Left renal pelvis (tissue), 4 donors: ENCODE results near the gene UTP14C. TPM values are rescaled to one million over a fixed set of nuclear protein-coding genes. Genes with fewer than 3 reads are reported as not detected.
"Not testable (repeated sequence)": the region's sequence is repeated elsewhere in the genome, so short reads cannot be mapped to it uniquely, and the experiment has no call there.

Experiments
- DNase-seq, 4 donors: peaks; one replicate each; pipeline ENCODE4 v3.0.0-alpha.2; 2013; ENCODE audit warnings: low read depth in 4 of 4, low spot score in 3 of 4
- polyA plus RNA-seq, 4 donors: library from polyadenylated mRNA; unstranded; fragments of 120-200 nt; gene quantifications; one replicate each; pipeline ENCODE4 v1.2.1, GENCODE V29; 2013; ENCODE audit not compliant: insufficient read length in 4 of 4

UTP14C gene
- polyA plus RNA-seq, 4 donors = 31.1 to 36.2 (median 33.6) TPM

- no peak for DNase-seq
Measured at GRCh38 chr13:52001120-52001731, 23.3 kb upstream of the UTP14C start.

GRCh38 chr13:52002361-52002760 is 22.1 kb upstream of the UTP14C start:
- no peak for DNase-seq

- no peak for DNase-seq
Measured at GRCh38 chr13:52003541-52003940, 20.9 kb upstream of the UTP14C start.

GRCh38 chr13:52004511-52005170 is 19.9 kb upstream of the UTP14C start:
- DNase-seq = no peak

GRCh38 chr13:52005841-52006522 is 18.5 kb upstream of the UTP14C start:
- DNase-seq = no peak

- no peak for DNase-seq
Measured at GRCh38 chr13:52006523-52007245, 17.8 kb upstream of the UTP14C start.

GRCh38 chr13:52009946-52010345 is 14.5 kb upstream of the UTP14C start:
- no peak for DNase-seq

- no peak for DNase-seq
Measured at GRCh38 chr13:52010890-52011631, 13.4 kb upstream of the UTP14C start, which contains the start of gene ATP7B. TSS of gene ATP7B (minus strand) at chr13:52011450. CDS start at chr13:52011337, 113 bp downstream.

GRCh38 chr13:52011632-52012511 is 12.6 kb upstream of the UTP14C start, which contains the start of gene ALG11:
TSS of gene ALG11 (plus strand) at chr13:52012398. CDS start at chr13:52012419, 21 bp downstream.
- DNase-seq = peak; percentile 95 to 97 (median 97)

- no peak for DNase-seq
Measured at GRCh38 chr13:52012512-52012836, 12.0 kb upstream of the UTP14C start.

GRCh38 chr13:52016296-52016695 is 8.2 kb upstream of the UTP14C start:
- no peak for DNase-seq

GRCh38 chr13:52020191-52020590 is 4.3 kb upstream of the UTP14C start:
- no peak for DNase-seq

GRCh38 chr13:52022356-52022755 is 2.1 kb upstream of the UTP14C start:
- DNase-seq = no peak

GRCh38 chr13:52025475-52026245 is 1.2 kb downstream of the UTP14C start:
- no peak for DNase-seq

GRCh38 chr13:52026246-52026626 is 1.7 kb downstream of the UTP14C start:
- no peak for DNase-seq

- DNase-seq = no peak
Measured at GRCh38 chr13:52027832-52028231, 3.3 kb downstream of the UTP14C start.

- DNase-seq = no peak
Measured at GRCh38 chr13:52029569-52029968, 5.1 kb downstream of the UTP14C start.

- DNase-seq = not testable (repeated sequence)
Measured at GRCh38 chr13:52030401-52030800, 5.9 kb downstream of the UTP14C start.

GRCh38 chr13:52033039-52033438 is 8.5 kb downstream of the UTP14C start:
- no peak for DNase-seq
